Mucosa of descending colon (tissue), 3 donors: Measurements from ENCODE around the gene IQCK. TPM values are rescaled to one million over a fixed set of nuclear protein-coding genes. Genes with fewer than 3 reads are reported as not detected.
"Not testable (repeated sequence)": the region's sequence is repeated elsewhere in the genome, so short reads cannot be mapped to it uniquely, and the experiment has no call there.

Source experiments
- ATAC-seq: fragments of 200-7000 bp; cut with Tn5 transposase; one replicate; pipeline ENCODE4 v1.9.1; 2020; ENCODE audit warnings: mild to moderate bottlenecking, moderate library complexity
- DNase-seq, 3 donors: peaks; one replicate each; pipeline ENCODE4 v3.0.0-alpha.2; 2020
- H3K36me3 ChIP-seq: fragments of 200-600 bp; one replicate; pipeline ENCODE4 v1.8.0; 2021; ENCODE audit warnings: low read depth, mild to moderate bottlenecking
- H3K4me1 ChIP-seq: fragments of 200-600 bp; one replicate; pipeline ENCODE4 v1.8.0; 2021; ENCODE audit warnings: low read depth, mild to moderate bottlenecking
- H3K4me3 ChIP-seq: fragments of 200-600 bp; one replicate; pipeline ENCODE4 v1.8.0; 2021; ENCODE audit warnings: mild to moderate bottlenecking
- H3K9me3 ChIP-seq: fragments of 200-600 bp; one replicate; pipeline ENCODE4 v1.8.0; 2021; ENCODE audit warnings: mild to moderate bottlenecking
- CTCF ChIP-seq: fragments of 200-600 bp; IDR thresholded peaks from one replicate; pipeline ENCODE4 v1.8.0; 2022; ENCODE audit warnings: antibody characterized with exemption, mild to moderate bottlenecking
- intact Hi-C, 2 donors: fragments of 100-400 bp; cut with DNase I in 1 of 2; cut with micrococcal nuclease in 1 of 2; formaldehyde crosslinking; loops; one replicate each; pipeline versions ENCODE4 v1.11.0 to v1.11.1; 2022; cut with DNase I, micrococcal nuclease
- total RNA-seq, 3 donors: library from RNA; stranded (reverse); fragmentation: NEBNext Ultra II Directional in 2 of 3; extraction: Animal tissue kit (Norgen Biotek cat#: 25700) in 2 of 3; gene quantifications; one replicate each; pipeline versions ENCODE4 v1.2.1 to v1.2.4, GENCODE V29; 2021 to 2023
- donor health status: DM: no; HTN: no; CAD: no; lungs with moderate emphysema.
- donor health status: DM: no; HTN: no; CAD: no.
- donor health status: DM: no; HTN: yes; CAD: no.

Gene IQCK
- total RNA-seq, 3 donors from 2014 or later: 9.1 to 14.0 (median 12.0) TPM

- DNase-seq: no peak
- Histone ChIP-seq H3K36me3 (no peaks in the 10 kb centered on the region), H3K4me3 (no peak overlapping the region), H3K4me1 (no peaks in the 10 kb centered on the region), H3K9me3 (no peaks in the 10 kb centered on the region)
- TF ChIP-seq CTCF: no peak
- no peak for ATAC-seq
- intact Hi-C loops: no loop called here
Measured at GRCh38 chr16:19783363-19784182, 65.5 kb downstream of the IQCK start.

GRCh38 chr16:19784183-19784736, 66.2 kb downstream of the IQCK start:
- DNase-seq: no peak
- Histone ChIP-seq H3K4me1 (no peaks in the 10 kb centered on the region), H3K9me3 (no peaks in the 10 kb centered on the region), H3K4me3 (no peak overlapping the region), H3K36me3 (no peaks in the 10 kb centered on the region)
- no peak for ATAC-seq
- intact Hi-C loops: no loop called here
- TF ChIP-seq CTCF: no peak

- TF ChIP-seq CTCF: no peak
- intact Hi-C loops: no loop called here
- Histone ChIP-seq H3K4me3 (no peak overlapping the region), H3K36me3 (no peaks in the 10 kb centered on the region), H3K4me1 (no peaks in the 10 kb centered on the region), H3K9me3 (no peaks in the 10 kb centered on the region)
- ATAC-seq (peak; percentile 8), DNase-seq (no peak)
Measured at GRCh38 chr16:19785081-19785480, 67.0 kb downstream of the IQCK start.

GRCh38 chr16:19785512-19786130, 67.5 kb downstream of the IQCK start:
- Histone ChIP-seq H3K4me3 (no peak overlapping the region), H3K9me3 (no peaks in the 10 kb centered on the region), H3K36me3 (no peaks in the 10 kb centered on the region), H3K4me1 (no peaks in the 10 kb centered on the region)
- TF ChIP-seq CTCF: no peak
- intact Hi-C loops: no loop called here
- DNase-seq: peak in 1 of 3 donors; percentile 30
- ATAC-seq: peak; percentile 77

GRCh38 chr16:19801369-19801768, 83.3 kb downstream of the IQCK start:
- intact Hi-C loops, ATAC-seq: not testable (repeated sequence)

GRCh38 chr16:19801824-19802223, 83.8 kb downstream of the IQCK start:
- intact Hi-C loops, H3K4me3 ChIP-seq, H3K9me3 ChIP-seq, H3K4me1 ChIP-seq, ATAC-seq, H3K36me3 ChIP-seq, DNase-seq: not testable (repeated sequence)

More at GRCh38 chr16:19801369-19801768, 83.3 kb downstream of the IQCK start:
- not testable (repeated sequence) for H3K9me3 ChIP-seq, DNase-seq, H3K36me3 ChIP-seq, H3K4me1 ChIP-seq, H3K4me3 ChIP-seq
